HepG2 (cell line): Measurements from ENCODE around the gene TMCO4. TPM values are rescaled to one million over a fixed set of nuclear protein-coding genes. Genes with fewer than 3 reads are reported as not detected.
A peak's percentile ranks its signal among the peaks of the same experiment; 100 is the strongest.

Experiments
- ATAC-seq: fragments of 200-7000 bp; cut with Tn5 transposase; 3 replicates; pipeline ENCODE4 v1.9.1; 2020; ENCODE audit warnings: mild to moderate bottlenecking, moderate library complexity
- BruUV-seq: library from RNA; stranded (reverse); fragments of 400-500 nt; replicated peaks from 2 replicates; lab custom pipeline; 2021; lab: Mats Ljungman, UMichigan
- CTCF ChIA-PET: fragments of 300-600 bp; formaldehyde crosslinking; extraction: SDS; loops from one replicate; lab custom pipeline; 2021; ENCODE audit warnings: low total read pairs, inconsistent platforms, low intra/inter-chr PET ratio; lab: Yijun Ruan, JAX
- POLR2A ChIA-PET: fragments of 350-600 bp; sonication (Branson Sonifier 250); formaldehyde crosslinking; loops from one replicate; lab custom pipeline; 2020; ENCODE audit warnings: antibody characterized with exemption, inconsistent platforms; lab: Yijun Ruan, JAX
- DNase-seq: peaks from one replicate; pipeline ENCODE4 v3.0.0-alpha.2; 2015; ENCODE audit warnings: low spot score
- FAIRE-seq: peaks from 3 replicates; lab custom pipeline; 2011; peaks lifted over from hg19 to GRCh38; lab: Jason Lieb, UNC
- H2AFZ ChIP-seq: one replicate; pipeline ENCODE4 v1.6.1; 2011; ENCODE audit warnings: low read length, inconsistent platforms
- H3K27ac ChIP-seq: fragments of 300-600 bp; 3 replicates; pipeline ENCODE4 v1.8.0; 2011; ENCODE audit warnings: mixed run types, mild to moderate bottlenecking, mixed read lengths, low read length, inconsistent platforms; ENCODE audit not compliant: insufficient read depth; ENCODE audit errors: extremely low read length
- H3K27me3 ChIP-seq, 2 experiments: fragments of 200-600 bp in 1 of 2; 2 replicates in 1 of 2; 3 replicates in 1 of 2; pipeline versions ENCODE4 v1.6.0 to v1.8.0; 2011; ENCODE audit warnings: low read length in 2 of 2, mild to moderate bottlenecking in 2 of 2, moderate library complexity in 2 of 2, inconsistent platforms in 1 of 2; ENCODE audit not compliant: insufficient read depth in 2 of 2, control insufficient read depth in 1 of 2
- H3K36me3 ChIP-seq, 2 experiments: fragments of 200-600 bp in 1 of 2; replicated peaks in 1 of 2; 2 replicates in 1 of 2; 3 replicates in 1 of 2; pipeline versions ENCODE4 v1.5.1 to v1.8.0; 2011; ENCODE audit warnings: low read length in 2 of 2, inconsistent platforms in 1 of 2; ENCODE audit not compliant: insufficient read depth in 2 of 2, control insufficient read depth in 1 of 2
- H3K4me1 ChIP-seq: 2 replicates; pipeline ENCODE4 v1.5.1; 2012; ENCODE audit warnings: low read length, inconsistent platforms; ENCODE audit not compliant: insufficient read depth
- H3K4me2 ChIP-seq: 2 replicates; pipeline ENCODE4 v1.6.0; 2011; ENCODE audit warnings: low read depth, low read length, inconsistent platforms
- H3K4me3 ChIP-seq, 3 experiments: fragments of 200-600 bp in 1 of 3; sonication (generic), shearing (Covaris generic) in 1 of 3; replicated peaks in 1 of 3; 2 replicates each; pipeline ENCODE4 v1.5.1; 2011 to 2016; ENCODE audit warnings: low read length in 3 of 3, inconsistent platforms in 2 of 3, low read depth in 2 of 3, mild to moderate bottlenecking in 2 of 3, control low read depth in 1 of 3, mixed read lengths in 1 of 3; ENCODE audit not compliant: insufficient read depth in 1 of 3
- H3K79me2 ChIP-seq: one replicate; pipeline ENCODE4 v1.6.1; 2011; ENCODE audit warnings: low read length, inconsistent platforms; ENCODE audit not compliant: insufficient read depth
- H3K9ac ChIP-seq: 2 replicates; pipeline ENCODE4 v1.6.0; 2011; ENCODE audit warnings: mild to moderate bottlenecking, low read depth, low read length, inconsistent platforms; ENCODE audit not compliant: insufficient read depth
- H3K9me3 ChIP-seq: 2 replicates; pipeline ENCODE4 v1.5.1; 2012; ENCODE audit warnings: mild to moderate bottlenecking, low read length
- H4K20me1 ChIP-seq: 2 replicates; pipeline ENCODE4 v1.6.0; 2011; ENCODE audit warnings: inconsistent platforms, mild to moderate bottlenecking, low read length, moderate library complexity; ENCODE audit not compliant: insufficient read depth
- CTCF ChIP-seq: sonication (generic); formaldehyde crosslinking; IDR thresholded peaks from 2 replicates; pipeline ENCODE4 v1.5.0; 2020; ENCODE audit warnings: mild to moderate bottlenecking, missing genetic modification reagents, moderate library complexity
- PATZ1 ChIP-seq: sonication (generic); formaldehyde crosslinking; IDR thresholded peaks from 2 replicates; pipeline ENCODE4 v1.4.0; 2020; ENCODE audit warnings: missing genetic modification reagents
- RAD21 ChIP-seq: fragments of 450-650 bp; formaldehyde crosslinking; IDR thresholded peaks from 2 replicates; pipeline ENCODE4 v1.5.0; 2020; ENCODE audit warnings: mild to moderate bottlenecking
- REPIN1 ChIP-seq: sonication (generic); formaldehyde crosslinking; IDR thresholded peaks from 2 replicates; pipeline ENCODE4 v1.8.0; 2022; ENCODE audit warnings: missing genetic modification reagents, low read depth, mild to moderate bottlenecking, borderline replicate concordance
- SMC3 ChIP-seq: IDR thresholded peaks from 2 replicates; pipeline ENCODE4 v1.6.1; 2011; ENCODE audit warnings: low read length, improper control_type of control experiment
- STAG1 ChIP-seq: sonication (generic); formaldehyde crosslinking; IDR thresholded peaks from 2 replicates; pipeline ENCODE4 v1.4.0; 2020; ENCODE audit warnings: missing genetic modification reagents
- XRCC5 ChIP-seq: fragments of 200-400 bp; formaldehyde crosslinking; optimal IDR thresholded peaks from 2 replicates; pipeline ENCODE3; 2017; ENCODE audit warnings: mild to moderate bottlenecking, low read length
- ZMAT5 ChIP-seq: sonication (generic); formaldehyde crosslinking; IDR thresholded peaks from 2 replicates; pipeline ENCODE4 v1.5.0; 2020; ENCODE audit warnings: mild to moderate bottlenecking, low read depth, missing genetic modification reagents, borderline replicate concordance
- WGBS: methylation state at CpG from one replicate; pipeline ENCODE4 v1.1.6; 2017; ENCODE audit warnings: low lambda C conversion rate; 5-methylcytosine and 5-hydroxymethylcytosine counted together
- in situ Hi-C: cut with HindIII; loops from 2 replicates; pipeline ENCODE4 v1.10.0; 2017; ENCODE audit warnings: low pct_unique_long_range_greater_than_20kb; ENCODE audit not compliant: extremely low pct_ligation_motif_present
- intact Hi-C: fragments of 100-400 bp; cut with micrococcal nuclease; formaldehyde crosslinking; loops from one replicate; pipeline ENCODE4 v1.10.0; 2022; ENCODE audit not compliant: unreplicated experiment
- polyA plus RNA-seq, 8 experiments: library from polyadenylated mRNA; depleted of rRNA in 3 of 8; stranded (reverse) in 7 of 8; unstranded in 1 of 8; fragments of >200 nt; fragmentation: Illumina TruSeq in 4 of 8; extraction: Trizol in 4 of 8; gene quantifications; 2 replicates each; pipeline versions ENCODE4 v1.2.1 to v1.2.3, GENCODE V29; 2011 to 2016; ENCODE audit warnings: low read depth in 4 of 8, missing spikeins in 1 of 8, mixed read lengths in 1 of 8; ENCODE audit not compliant: insufficient read depth in 1 of 8
- total RNA-seq, 5 experiments: library from RNA; depleted of rRNA; stranded (reverse); fragments of >200 nt; fragmentation: Illumina TruSeq; extraction: Trizol; gene quantifications; 2 replicates each; pipeline ENCODE4 v1.2.3, GENCODE V29; 2016; ENCODE audit warnings: low read depth in 1 of 5

TMCO4 gene
- total and polyA plus RNA-seq, 2 of the 13 experiments (the other 11 are each of a cell fraction or from before 2014, with no cell fraction given) = 2.1 to 4.1 TPM

- WGBS = 44% methylated on average over 10 of the region's 11 CpGs
- Histone ChIP-seq H3K4me1 (peaks cover 11% of the 10 kb centered on the region), H3K9ac (no peak overlapping the region), H4K20me1 (no peaks in the 10 kb centered on the region), H3K27me3 (no peaks in the 10 kb centered on the region; a peak in 1 of 5 replicates), H3K9me3 (no peaks in the 10 kb centered on the region), H3K4me2 (no peak overlapping the region), H3K4me3 (no peak overlapping the region), H3K27ac (no peak overlapping the region), H3K36me3 (no peaks in the 10 kb centered on the region), H3K79me2 (no peaks in the 10 kb centered on the region), H2AFZ (no peak overlapping the region)
- TF ChIP-seq CTCF (CRISPR knock-in tag) (peak; percentile 80), STAG1 (CRISPR knock-in tag) (peak; percentile 81), XRCC5 (peak; percentile 62), PATZ1 (CRISPR knock-in tag) (0 out of 2 replicates have a peak, but pooled peaks have one; percentile 29), ZMAT5 (CRISPR knock-in tag) (no peak), RAD21 (peak; percentile 61; the same call in 1 of the 2 replicates), SMC3 (peak; percentile 66), REPIN1 (CRISPR knock-in tag) (no peak)
- in situ Hi-C loops = loop anchor here (5.0 kb wide), 2 partner anchors 50 to 105 kb away; no protein-coding TSS in a partner anchor
- peak; percentile 6 for DNase-seq
- peak; percentile 70 for FAIRE-seq
- ChIA-PET CTCF (interaction anchor here (1.1 to 1.7 kb wide), 3 partner anchors 49 to 120 kb away, joined by 5 to 14 read pairs (median 6); partner anchors contain the start of gene OTUD3), POLR2A (interaction anchor here (1.0 kb wide), 1 partner anchor 53 kb away, joined by 3 read pairs; the partner anchor contains the start of gene RNF186)
- peak; percentile 81 for ATAC-seq
- intact Hi-C loops = loop anchor here (1.0 to 2.0 kb wide), 2 partner anchors 49 to 111 kb away; no protein-coding TSS in a partner anchor
- no TSS peak for BruUV-seq
Observed at GRCh38 chr1:19762175-19762779, 37.4 kb downstream of the TMCO4 start.
